ENCODE data around the gene PDZD7.

DNA sequence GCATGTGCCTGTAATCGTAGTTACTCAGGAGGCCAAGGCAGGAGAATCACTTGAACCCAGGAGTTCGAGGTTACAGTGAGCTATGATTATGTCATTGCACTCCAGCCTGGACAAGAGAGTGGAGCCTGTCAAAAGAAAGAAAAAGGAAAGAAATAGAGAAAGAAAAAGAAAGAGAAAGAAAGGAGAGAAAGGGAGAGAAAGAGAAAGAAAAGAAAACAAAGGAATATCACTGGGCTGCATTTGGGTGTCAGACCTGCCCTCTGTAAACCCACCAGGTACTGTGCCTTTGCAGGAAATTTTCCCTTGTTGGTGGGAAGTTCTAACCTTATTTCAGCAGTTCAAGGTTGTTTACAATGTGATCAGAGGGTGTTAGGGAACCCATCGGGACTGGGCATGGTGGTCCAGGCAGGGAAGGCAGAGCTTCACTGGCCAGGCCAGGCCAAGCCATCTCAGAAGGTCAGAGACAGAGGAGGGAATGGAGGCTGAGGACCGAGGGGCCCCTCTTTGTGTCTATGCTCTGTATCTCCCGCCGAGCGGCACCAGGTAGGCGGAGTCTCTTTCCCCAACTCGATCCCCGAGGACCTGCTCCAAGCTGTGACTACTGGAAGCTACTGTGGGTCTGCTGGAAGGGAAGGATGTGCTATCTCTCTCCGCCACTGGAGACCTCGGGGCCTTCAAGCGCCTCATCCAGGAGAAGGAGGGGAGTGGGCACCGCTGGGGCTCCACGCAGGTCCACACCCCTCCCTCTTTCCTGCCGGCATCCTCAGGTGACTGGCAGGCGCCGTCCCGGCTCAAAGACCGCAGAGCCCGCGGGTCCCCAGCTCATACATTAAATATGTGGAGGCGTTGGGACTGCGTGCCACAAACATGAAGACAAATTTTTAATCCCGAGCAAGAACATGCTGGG lies 15.7 kb upstream of the PDZD7 start:
- TF ChIP-seq, protein P1, sequence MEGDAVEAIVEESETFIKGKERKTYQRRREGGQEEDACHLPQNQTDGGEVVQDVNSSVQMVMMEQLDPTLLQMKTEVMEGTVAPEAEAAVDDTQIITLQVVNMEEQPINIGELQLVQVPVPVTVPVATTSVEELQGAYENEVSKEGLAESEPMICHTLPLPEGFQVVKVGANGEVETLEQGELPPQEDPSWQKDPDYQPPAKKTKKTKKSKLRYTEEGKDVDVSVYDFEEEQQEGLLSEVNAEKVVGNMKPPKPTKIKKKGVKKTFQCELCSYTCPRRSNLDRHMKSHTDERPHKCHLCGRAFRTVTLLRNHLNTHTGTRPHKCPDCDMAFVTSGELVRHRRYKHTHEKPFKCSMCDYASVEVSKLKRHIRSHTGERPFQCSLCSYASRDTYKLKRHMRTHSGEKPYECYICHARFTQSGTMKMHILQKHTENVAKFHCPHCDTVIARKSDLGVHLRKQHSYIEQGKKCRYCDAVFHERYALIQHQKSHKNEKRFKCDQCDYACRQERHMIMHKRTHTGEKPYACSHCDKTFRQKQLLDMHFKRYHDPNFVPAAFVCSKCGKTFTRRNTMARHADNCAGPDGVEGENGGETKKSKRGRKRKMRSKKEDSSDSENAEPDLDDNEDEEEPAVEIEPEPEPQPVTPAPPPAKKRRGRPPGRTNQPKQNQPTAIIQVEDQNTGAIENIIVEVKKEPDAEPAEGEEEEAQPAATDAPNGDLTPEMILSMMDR (IDR thresholded peaks at IDR 0.05 in 8 of 11, conservative IDR thresholded peaks at IDR 0.05 in 3 of 11), result no peak
- no peak for TF ChIP-seq POLR2A (IDR thresholded peaks at IDR 0.05)

Measured in spleen (tissue), 7 donors.